IMR-90 (cell line): ENCODE measurements around the gene SH3BP5. TPM values are rescaled to one million over a fixed set of nuclear protein-coding genes. Genes with fewer than 3 reads are reported as not detected.
A peak's percentile ranks its signal among the peaks of the same experiment; 100 is the strongest.

Source experiments
- ATAC-seq: fragments of 200-7000 bp; cut with Tn5 transposase; 2 replicates; pipeline ENCODE4 v1.9.1; 2020; ENCODE audit warnings: low read depth, mild to moderate bottlenecking, moderate library complexity
- BruUV-seq: library from RNA; stranded (reverse); fragments of 400-500 nt; replicated peaks from 2 replicates; lab custom pipeline; 2021; lab: Mats Ljungman, UMichigan
- CTCF ChIA-PET: fragments of 300-600 bp; formaldehyde crosslinking; extraction: SDS; loops from one replicate; lab custom pipeline; 2021; ENCODE audit warnings: antibody characterized with exemption; lab: Yijun Ruan, JAX
- POLR2A ChIA-PET: fragments of 300-600 bp; sonication (Branson Sonifier 250); formaldehyde crosslinking; loops from one replicate; lab custom pipeline; 2022; ENCODE audit warnings: antibody characterized with exemption; ENCODE audit not compliant: unreplicated experiment; lab: Charles Lee
- DNase-seq: peaks from one replicate; pipeline ENCODE4 v3.0.0; 2013
- H2AFZ ChIP-seq: replicated peaks from 2 replicates; pipeline ENCODE3; 2013; ENCODE audit warnings: low read length, mild to moderate bottlenecking; ENCODE audit not compliant: poor library complexity
- H2AK5ac ChIP-seq: 2 replicates; pipeline ENCODE4 v1.6.1; 2013; ENCODE audit warnings: low read depth, low read length, inconsistent platforms
- H2AK9ac ChIP-seq: replicated peaks from 2 replicates; pipeline ENCODE3; 2013; ENCODE audit warnings: mild to moderate bottlenecking, low read depth, low read length, moderate library complexity; ENCODE audit not compliant: poor library complexity
- H2BK120ac ChIP-seq: 2 replicates; pipeline ENCODE4 v1.6.1; 2013; ENCODE audit warnings: low read depth, low read length, inconsistent platforms
- H2BK15ac ChIP-seq: 3 replicates; pipeline ENCODE4 v1.6.1; 2013; ENCODE audit warnings: low read depth, low read length, inconsistent platforms
- H2BK20ac ChIP-seq: 2 replicates; pipeline ENCODE4 v1.6.1; 2013; ENCODE audit warnings: low read depth, mild to moderate bottlenecking, inconsistent platforms, low read length, moderate library complexity
- H2BK5ac ChIP-seq: 2 replicates; pipeline ENCODE4 v1.6.1; 2013; ENCODE audit warnings: mild to moderate bottlenecking, low read depth, low read length, inconsistent platforms; ENCODE audit not compliant: poor library complexity, severe bottlenecking
- H3K14ac ChIP-seq: replicated peaks from 2 replicates; pipeline ENCODE4 v1.6.1; 2013; ENCODE audit warnings: low read depth, low read length, inconsistent platforms
- H3K18ac ChIP-seq: 2 replicates; pipeline ENCODE4 v1.6.1; 2013; ENCODE audit warnings: low read depth, low read length, control low read depth
- H3K23ac ChIP-seq: 2 replicates; pipeline ENCODE4 v1.6.1; 2013; ENCODE audit warnings: low read depth, low read length, inconsistent platforms
- H3K27ac ChIP-seq: 2 replicates; pipeline ENCODE4 v1.5.1; 2013; ENCODE audit warnings: mild to moderate bottlenecking, control low read depth, low read length; ENCODE audit not compliant: insufficient read depth
- H3K27me3 ChIP-seq: 2 replicates; pipeline ENCODE4 v1.6.1; 2013; ENCODE audit warnings: low read length; ENCODE audit not compliant: control insufficient read depth, insufficient read depth
- H3K36me3 ChIP-seq: 2 replicates; pipeline ENCODE4 v1.6.1; 2013; ENCODE audit warnings: low read length, mixed read lengths; ENCODE audit not compliant: control insufficient read depth, insufficient read depth
- H3K4ac ChIP-seq: 2 replicates; pipeline ENCODE4 v1.6.1; 2013; ENCODE audit warnings: low read depth, low read length, inconsistent platforms
- H3K4me1 ChIP-seq: 2 replicates; pipeline ENCODE4 v1.6.1; 2013; ENCODE audit warnings: low read length, mixed read lengths; ENCODE audit not compliant: control insufficient read depth, insufficient read depth
- H3K4me2 ChIP-seq: 2 replicates; pipeline ENCODE4 v1.6.1; 2013; ENCODE audit warnings: low read depth, mild to moderate bottlenecking, control low read depth, low read length, moderate library complexity
- H3K4me3 ChIP-seq: 2 replicates; pipeline ENCODE4 v1.5.1; 2013; ENCODE audit warnings: low read depth, mild to moderate bottlenecking, control low read depth, low read length, moderate library complexity; ENCODE audit not compliant: insufficient read depth
- H3K56ac ChIP-seq: 2 replicates; pipeline ENCODE4 v1.6.1; 2013; ENCODE audit warnings: low read length, inconsistent platforms; ENCODE audit not compliant: insufficient read depth; ENCODE audit errors: extremely low read depth
- H3K79me1 ChIP-seq, 2 experiments: 2 replicates each; pipeline ENCODE4 v1.6.1; 2013; ENCODE audit warnings: low read length in 2 of 2, inconsistent platforms in 1 of 2, low read depth in 1 of 2
- H3K9ac ChIP-seq: 2 replicates; pipeline ENCODE4 v1.6.1; 2013; ENCODE audit warnings: low read depth, low read length, control low read depth
- H3K9me1 ChIP-seq: 2 replicates; pipeline ENCODE4 v1.6.1; 2013; ENCODE audit warnings: low read length, inconsistent platforms; ENCODE audit not compliant: insufficient read depth
- H3K9me3 ChIP-seq: 2 replicates; pipeline ENCODE4 v1.6.1; 2013; ENCODE audit warnings: low read length; ENCODE audit not compliant: control insufficient read depth, insufficient read depth
- H4K20me1 ChIP-seq: 2 replicates; pipeline ENCODE4 v1.6.1; 2013; ENCODE audit warnings: low read length, inconsistent platforms; ENCODE audit not compliant: insufficient read depth
- H4K5ac ChIP-seq: 2 replicates; pipeline ENCODE4 v1.6.1; 2013; ENCODE audit warnings: mild to moderate bottlenecking, low read depth, low read length, control low read depth
- H4K8ac ChIP-seq, 2 experiments: 2 replicates each; pipeline ENCODE4 v1.6.1; 2013; ENCODE audit warnings: low read depth in 2 of 2, low read length in 2 of 2, control low read depth in 1 of 2, inconsistent platforms in 1 of 2
- H4K91ac ChIP-seq: 2 replicates; pipeline ENCODE4 v1.6.1; 2013; ENCODE audit warnings: low read depth, low read length, inconsistent platforms; ENCODE audit not compliant: insufficient read depth
- BHLHE40 ChIP-seq: fragments of 150-350 bp; IDR thresholded peaks from 2 replicates; pipeline ENCODE4 v1.6.1; 2016; ENCODE audit warnings: mild to moderate bottlenecking, low read depth, low read length
- CHD1 ChIP-seq: IDR thresholded peaks from 2 replicates; pipeline ENCODE4 v1.6.1; 2012; ENCODE audit warnings: low read depth, low read length, improper control_type of control experiment
- FOS ChIP-seq: fragments of 150-350 bp; IDR thresholded peaks from 2 replicates; pipeline ENCODE4 v1.6.1; 2016; ENCODE audit warnings: low read depth, low read length
- MAFK ChIP-seq: IDR thresholded peaks from 2 replicates; pipeline ENCODE4 v1.6.1; 2012; ENCODE audit warnings: low read depth, low read length, improper control_type of control experiment
- MAZ ChIP-seq: IDR thresholded peaks from 2 replicates; pipeline ENCODE4 v1.6.1; 2012; ENCODE audit warnings: low read depth, mild to moderate bottlenecking, low read length, improper control_type of control experiment, moderate library complexity, borderline replicate concordance
- MXI1 ChIP-seq: IDR thresholded peaks from 2 replicates; pipeline ENCODE4 v1.6.1; 2012; ENCODE audit warnings: low read depth, mild to moderate bottlenecking, low read length, moderate library complexity, borderline replicate concordance
- NFE2L2 ChIP-seq: fragments of 150-350 bp; IDR thresholded peaks from 2 replicates; pipeline ENCODE4 v1.6.1; 2016; ENCODE audit warnings: low read depth, mild to moderate bottlenecking, low read length
- POLR2A ChIP-seq: IDR thresholded peaks from 2 replicates; pipeline ENCODE4 v1.6.1; 2012; ENCODE audit warnings: mild to moderate bottlenecking, low read depth, low read length
- RAD21 ChIP-seq: IDR thresholded peaks from 2 replicates; pipeline ENCODE4 v1.6.1; 2012; ENCODE audit warnings: low read length, improper control_type of control experiment
- RCOR1 ChIP-seq: IDR thresholded peaks from 2 replicates; pipeline ENCODE4 v1.6.1; 2012; ENCODE audit warnings: mild to moderate bottlenecking, low read length, improper control_type of control experiment; ENCODE audit not compliant: insufficient replicate concordance
- RFX5 ChIP-seq: IDR thresholded peaks from 2 replicates; pipeline ENCODE4 v1.8.0; 2012; ENCODE audit warnings: low read depth, mild to moderate bottlenecking, low read length, moderate library complexity
- SMC3 ChIP-seq: fragments of 150-350 bp; IDR thresholded peaks from 2 replicates; pipeline ENCODE4 v1.6.1; 2016; ENCODE audit warnings: low read depth, mild to moderate bottlenecking, antibody characterized with exemption, low read length, moderate library complexity
- WGBS, 2 experiments: methylation state at CpG; one replicate each; pipeline versions ENCODE4 v1.1.5 to v1.1.7; 2013; ENCODE audit warnings: missing lambda C conversion rate in 2 of 2; ENCODE audit not compliant: insufficient read length in 1 of 2; ENCODE audit errors: extremely low coverage in 2 of 2; 5-methylcytosine and 5-hydroxymethylcytosine counted together
- dilution Hi-C: fragments of 300-500 bp; cut with HindIII; formaldehyde crosslinking; loops from one replicate; pipeline ENCODE4 v1.14.3; 2018; ENCODE audit warnings: low sequenced_read_pairs; ENCODE audit not compliant: unreplicated experiment
- in situ Hi-C: fragments of 300-500 bp; cut with MboI; formaldehyde crosslinking; loops from 3 replicates; pipeline ENCODE4 v1.14.3; 2019; ENCODE audit warnings: low sequenced_read_pairs, inconsistent platforms, mixed read lengths
- intact Hi-C: fragments of 100-400 bp; cut with micrococcal nuclease; formaldehyde crosslinking; loops from 2 replicates; pipeline ENCODE4 v1.10.0; 2022
- polyA plus RNA-seq, 3 experiments: library from polyadenylated mRNA; depleted of rRNA; stranded (reverse); fragments of >200 nt; gene quantifications; 2 replicates each; pipeline ENCODE4 v1.2.3, GENCODE V29; 2012; ENCODE audit warnings: low replicate concordance in 1 of 3
- total RNA-seq: library from RNA; depleted of rRNA; stranded (reverse); fragments of >200 nt; gene quantifications from 2 replicates; pipeline ENCODE4 v1.2.3, GENCODE V29; 2012
- TF ChIP-seq, protein P1 (sequence below): fragments of 150-350 bp; IDR thresholded peaks from 2 replicates; pipeline ENCODE4 v1.6.1; 2016; ENCODE audit warnings: low read depth, mild to moderate bottlenecking, low read length, moderate library complexity, borderline replicate concordance
- TF ChIP-seq, protein P2 (sequence below): conservative IDR thresholded peaks from 2 replicates; pipeline ENCODE4 v1.5.1; 2012; ENCODE audit warnings: mild to moderate bottlenecking, low read depth, low read length, improper control_type of control experiment

The SH3BP5 gene
- total and polyA plus RNA-seq, 2 of the 4 experiments (the other 2 are of a cell fraction) = 14.0 to 23.5 TPM

DNA sequence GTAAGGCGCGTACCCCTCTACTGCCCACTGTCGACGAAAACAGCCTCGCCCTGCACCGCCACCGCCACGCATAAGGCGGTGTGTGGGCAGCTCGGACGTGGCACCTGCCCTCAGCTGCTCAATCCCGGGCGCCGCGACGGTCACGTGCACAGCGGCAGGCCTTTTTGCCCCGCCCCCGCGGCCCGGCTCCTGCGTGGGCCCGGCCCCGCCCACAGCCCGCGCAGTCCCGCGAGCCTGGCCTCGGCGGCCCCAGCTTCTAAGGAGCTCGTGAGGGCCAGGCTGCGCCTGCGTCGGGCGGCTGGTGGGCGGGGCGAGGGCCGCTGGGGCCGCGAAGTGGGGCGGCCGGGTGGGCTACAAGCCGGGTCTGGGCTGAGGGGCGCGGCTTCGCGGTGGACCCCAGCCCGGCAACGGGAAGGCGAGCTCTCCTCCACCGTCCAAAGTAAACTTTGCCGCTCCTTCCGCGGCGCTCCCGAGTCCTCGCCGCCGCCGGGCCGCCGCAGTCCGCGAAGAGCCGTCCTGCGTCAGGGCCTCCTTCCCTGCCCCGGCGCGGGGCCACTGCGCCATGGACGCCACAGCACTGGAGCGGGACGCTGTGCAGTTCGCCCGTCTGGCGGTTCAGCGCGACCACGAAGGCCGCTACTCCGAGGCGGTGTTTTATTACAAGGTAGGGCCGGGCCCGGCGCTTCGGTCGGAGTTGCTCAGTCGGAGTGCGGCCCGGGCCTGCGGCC, 126.3 kb downstream of the SH3BP5 start, which contains the start of gene CAPN7:
Gene CAPN7 (plus strand): TSS at position 313 of the 728 bp plus-strand sequence. CDS start 250 bp downstream, at position 563.
- H3K56ac ChIP-seq = peak within 1 kb of the TSS; percentile 60
- peak; percentile 97 for ATAC-seq
- H4K5ac ChIP-seq = peak within 1 kb of the TSS; percentile 94
- H3K27ac ChIP-seq = peak within 1 kb of the TSS; percentile 84
- H3K4me3 ChIP-seq = peak within 1 kb of the TSS; percentile 92
- no peaks in the 10 kb centered on the region for H3K9me3 ChIP-seq
- H3K23ac ChIP-seq = peak within 1 kb of the TSS; percentile 72
- H3K4me1 ChIP-seq = no peaks in the 10 kb centered on the region
- in situ Hi-C loops (loop anchor here (10.0 to 25.0 kb wide), 2 partner anchors 269 to 349 kb away; partner anchors contain the start of gene NR2C2), dilution Hi-C loops (no loop called here), intact Hi-C loops (loop anchor here (2.0 to 5.0 kb wide), 3 partner anchors 17 to 281 kb away; partner anchors contain the start of gene SH3BP5)
- H3K9ac ChIP-seq = peak within 1 kb of the TSS; percentile 94
- ChIA-PET POLR2A (interaction anchor here (0.6 kb wide), 2 partner anchors 10 to 84 kb away, joined by 4 read pairs; no protein-coding TSS in a partner anchor), CTCF (interaction anchor here (0.5 to 0.9 kb wide), 3 partner anchors 20 to 175 kb away, joined by 4 to 5 read pairs (median 5); no protein-coding TSS in a partner anchor)
- peak within 1 kb of the TSS; percentile 94 to 95 for H4K8ac ChIP-seq
- WGBS, 2 experiments = 0% methylated on average over 42 of the region's 92 CpGs; no CpG with 5 or more reads in 1 of the 2 experiments
- peak within 1 kb of the TSS; percentile 40; the same call in 2 of the 3 replicates for H2BK15ac ChIP-seq
- peak; percentile 91 for DNase-seq
- peaks cover 2% of the 10 kb centered on the region for H3K36me3 ChIP-seq
- peak within 1 kb of the TSS; percentile 87 for H2BK5ac ChIP-seq
- H4K20me1 ChIP-seq = peaks cover 28% of the 10 kb centered on the region; the same call in 1 of the 2 replicates
- H3K27me3 ChIP-seq = no peaks in the 10 kb centered on the region; the same call in 1 of the 2 replicates
- H3K79me1 ChIP-seq = peaks cover 4 to 18% of the 10 kb centered on the region in 2 experiments; a peak in 3 of 4 replicates
- peak within 1 kb of the TSS; percentile 86 for H2AK9ac ChIP-seq
- peak within 1 kb of the TSS; percentile 32; the same call in 1 of the 2 replicates for H2BK20ac ChIP-seq
- peak within 1 kb of the TSS; percentile 94 for H3K18ac ChIP-seq
- H3K4ac ChIP-seq = peak within 1 kb of the TSS; percentile 71
- H3K14ac ChIP-seq = peak within 1 kb of the TSS; percentile 83
- peak within 1 kb of the TSS; percentile 98 for H3K4me2 ChIP-seq
- peak within 1 kb of the TSS; percentile 94 for H2AFZ ChIP-seq
- H3K9me1 ChIP-seq = peaks cover 3% of the 10 kb centered on the region; the same call in 1 of the 2 replicates
- peak within 1 kb of the TSS; percentile 44 for H2BK120ac ChIP-seq
- BruUV-seq = no TSS peak
- H4K91ac ChIP-seq = peak within 1 kb of the TSS; percentile 39
- H2AK5ac ChIP-seq = peak within 1 kb of the TSS; percentile 54; the same call in 1 of the 2 replicates
- TF ChIP-seq, protein P1, sequence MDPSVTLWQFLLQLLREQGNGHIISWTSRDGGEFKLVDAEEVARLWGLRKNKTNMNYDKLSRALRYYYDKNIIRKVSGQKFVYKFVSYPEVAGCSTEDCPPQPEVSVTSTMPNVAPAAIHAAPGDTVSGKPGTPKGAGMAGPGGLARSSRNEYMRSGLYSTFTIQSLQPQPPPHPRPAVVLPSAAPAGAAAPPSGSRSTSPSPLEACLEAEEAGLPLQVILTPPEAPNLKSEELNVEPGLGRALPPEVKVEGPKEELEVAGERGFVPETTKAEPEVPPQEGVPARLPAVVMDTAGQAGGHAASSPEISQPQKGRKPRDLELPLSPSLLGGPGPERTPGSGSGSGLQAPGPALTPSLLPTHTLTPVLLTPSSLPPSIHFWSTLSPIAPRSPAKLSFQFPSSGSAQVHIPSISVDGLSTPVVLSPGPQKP = no peak
- TF ChIP-seq, protein P2, sequence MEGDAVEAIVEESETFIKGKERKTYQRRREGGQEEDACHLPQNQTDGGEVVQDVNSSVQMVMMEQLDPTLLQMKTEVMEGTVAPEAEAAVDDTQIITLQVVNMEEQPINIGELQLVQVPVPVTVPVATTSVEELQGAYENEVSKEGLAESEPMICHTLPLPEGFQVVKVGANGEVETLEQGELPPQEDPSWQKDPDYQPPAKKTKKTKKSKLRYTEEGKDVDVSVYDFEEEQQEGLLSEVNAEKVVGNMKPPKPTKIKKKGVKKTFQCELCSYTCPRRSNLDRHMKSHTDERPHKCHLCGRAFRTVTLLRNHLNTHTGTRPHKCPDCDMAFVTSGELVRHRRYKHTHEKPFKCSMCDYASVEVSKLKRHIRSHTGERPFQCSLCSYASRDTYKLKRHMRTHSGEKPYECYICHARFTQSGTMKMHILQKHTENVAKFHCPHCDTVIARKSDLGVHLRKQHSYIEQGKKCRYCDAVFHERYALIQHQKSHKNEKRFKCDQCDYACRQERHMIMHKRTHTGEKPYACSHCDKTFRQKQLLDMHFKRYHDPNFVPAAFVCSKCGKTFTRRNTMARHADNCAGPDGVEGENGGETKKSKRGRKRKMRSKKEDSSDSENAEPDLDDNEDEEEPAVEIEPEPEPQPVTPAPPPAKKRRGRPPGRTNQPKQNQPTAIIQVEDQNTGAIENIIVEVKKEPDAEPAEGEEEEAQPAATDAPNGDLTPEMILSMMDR = peak; percentile 55
- TF ChIP-seq NFE2L2 = no peak
- peak; percentile 91 for TF ChIP-seq POLR2A
- TF ChIP-seq RFX5 = no peak
- TF ChIP-seq MXI1 = peak; percentile 46; the same call in 1 of the 2 replicates
- no peak for TF ChIP-seq SMC3
- peak; percentile 72 for TF ChIP-seq RCOR1
- TF ChIP-seq BHLHE40 = peak; percentile 93
- peak; percentile 32; the same call in 1 of the 2 replicates for TF ChIP-seq MAZ
- TF ChIP-seq MAFK = no peak
- TF ChIP-seq CHD1 = no peak
- no peak; the same call in 1 of the 2 replicates for TF ChIP-seq FOS
- 0 out of 2 replicates have a peak, but pooled peaks have one; percentile 15 for TF ChIP-seq RAD21
